Neural cell (in vitro differentiated cells): ENCODE data around the gene OR52A5.

Source experiments
- CTCF ChIP-seq: fragments of 450-650 bp; IDR thresholded peaks from 2 replicates; pipeline ENCODE4 v1.5.1; 2014; ENCODE audit warnings: antibody characterized with exemption, mild to moderate bottlenecking, moderate library complexity; ENCODE audit not compliant: poor library complexity, severe bottlenecking
- EP300 ChIP-seq: fragments of 450-650 bp; conservative IDR thresholded peaks from 2 replicates; pipeline ENCODE4 v1.6.1; 2014; ENCODE audit warnings: antibody characterized with exemption, mild to moderate bottlenecking, moderate library complexity; ENCODE audit not compliant: poor library complexity, severe bottlenecking
- REST ChIP-seq: IDR thresholded peaks from 2 replicates; pipeline ENCODE4 v1.6.1; 2012; ENCODE audit warnings: borderline replicate concordance
- TAF1 ChIP-seq: IDR thresholded peaks from 2 replicates; pipeline ENCODE4 v1.6.1; 2012; ENCODE audit warnings: low read depth

DNA sequence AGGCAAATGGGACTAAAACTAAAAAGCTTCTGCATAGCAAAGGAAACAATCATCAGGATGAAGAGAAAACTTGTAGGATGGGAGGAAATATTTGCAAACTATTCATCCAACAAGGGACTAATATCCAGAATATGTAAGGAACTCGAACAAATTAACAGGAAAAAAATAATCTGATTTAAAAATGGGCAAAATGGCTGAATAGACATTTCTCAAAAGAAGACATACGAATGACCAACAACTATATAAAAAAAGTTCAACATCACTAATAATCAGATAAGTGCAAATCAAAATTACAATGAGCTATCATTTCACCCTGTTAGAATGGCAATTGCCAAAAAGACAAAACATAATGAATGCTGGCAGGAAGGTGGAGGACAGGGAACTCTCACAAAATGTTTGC, 56.8 kb downstream of the OR52A5 start:
- TF ChIP-seq CTCF (no peak), REST (no peak), TAF1 (no peak), EP300 (no peak)
